B cell (primary cell): ENCODE measurements around the gene MDGA2.

ENCODE experiments used
- CTCF ChIP-seq: fragments of 200-600 bp; IDR thresholded peaks from one replicate; pipeline ENCODE4 v1.8.0; 2022; ENCODE audit warnings: antibody characterized with exemption, mild to moderate bottlenecking
- EZH2 ChIP-seq: IDR thresholded peaks from 2 replicates; pipeline ENCODE4 v1.6.1; 2012; ENCODE audit warnings: borderline replicate concordance, low read depth, mild to moderate bottlenecking, moderate library complexity, low read length; ENCODE audit not compliant: insufficient read depth, poor library complexity, severe bottlenecking

- TF ChIP-seq EZH2 (no peak), CTCF (no peak)
These were observed 17.4 kb downstream of the MDGA2 start for GRCh38 chr14:47658041-47658440.
